ENCODE measurements around the gene TMEM233.

Gene TMEM233

DNA sequence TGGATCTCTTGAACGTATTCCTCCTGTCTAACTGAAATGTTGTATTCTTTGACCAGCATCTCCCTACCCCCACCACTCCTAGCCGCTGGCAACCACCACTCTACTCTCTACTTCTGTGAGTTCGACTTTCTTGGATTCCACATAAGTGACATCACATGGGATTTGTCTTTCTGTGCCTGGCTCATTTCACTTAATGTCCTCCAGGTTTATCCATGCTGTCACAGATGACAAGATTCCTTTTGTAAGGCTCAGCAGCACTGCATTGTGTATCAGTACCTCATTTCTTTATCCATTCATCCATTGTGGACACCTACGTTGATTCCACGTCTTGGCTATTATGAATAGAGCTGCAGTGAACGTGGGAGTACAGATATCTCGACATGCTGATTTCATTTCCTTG, 84.9 kb downstream of the TMEM233 start:
- no peak for ATAC-seq
- Mint-ChIP-seq H3K4me3 (no peak overlapping the region), H3K4me1 (peaks cover 20% of the 10 kb centered on the region), H3K36me3 (peaks cover 90% of the 10 kb centered on the region), H3K27ac (no peak overlapping the region), H3K9me3 (no peaks in the 10 kb centered on the region)
- DNase-seq (ENCODE audit: low spot score in 2 of 2): no peak

DNA sequence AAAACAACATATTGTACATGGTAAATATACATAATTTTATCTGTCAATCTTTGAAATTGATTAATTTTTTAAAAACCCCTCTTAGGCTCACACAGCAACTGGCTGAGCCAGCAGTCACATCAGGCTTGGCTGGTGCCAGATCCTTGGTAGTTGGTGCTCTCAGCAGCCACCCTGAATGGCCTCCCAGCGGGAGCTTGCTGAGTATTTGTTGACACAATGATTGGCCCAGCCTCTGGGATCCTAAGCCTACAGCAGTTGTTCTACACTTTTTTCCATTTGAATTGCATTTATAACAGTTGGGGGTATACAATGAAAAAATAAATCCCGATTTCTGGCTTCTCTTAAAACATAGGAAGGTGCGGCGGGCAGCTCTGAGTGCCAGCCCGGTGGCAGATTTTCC, 85.5 kb downstream of the TMEM233 start:
- peaks cover 84% of the 10 kb centered on the region for H3K36me3 Mint-ChIP-seq
- no peak overlapping the region for H3K4me3 Mint-ChIP-seq
- peaks cover 13% of the 10 kb centered on the region for H3K4me1 Mint-ChIP-seq
- DNase-seq (ENCODE audit: low spot score in 2 of 2) (no peak), ATAC-seq (no peak)
- peak overlapping the region; percentile 77 for H3K27ac Mint-ChIP-seq
- no peaks in the 10 kb centered on the region for H3K9me3 Mint-ChIP-seq

DNA sequence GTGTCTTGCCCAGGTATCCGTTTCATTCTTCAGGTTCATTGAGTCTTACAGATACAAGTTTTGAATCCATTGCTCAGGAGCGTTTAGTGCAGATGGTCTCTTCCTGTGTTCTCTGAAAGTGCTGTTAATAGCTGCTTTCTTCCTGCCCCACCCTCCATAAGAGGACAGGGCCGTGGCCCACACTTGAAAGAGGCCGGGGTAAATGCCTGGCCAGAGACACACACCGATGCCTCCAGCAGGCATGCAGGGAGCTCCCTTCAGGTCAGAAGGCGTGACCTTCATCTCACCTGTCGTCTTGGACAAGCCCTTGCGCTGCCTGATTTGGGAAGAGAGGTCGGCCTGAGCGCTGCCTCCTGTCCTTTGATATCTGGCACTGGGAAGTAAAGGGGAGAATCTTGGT, 85.9 kb downstream of the TMEM233 start:
- Mint-ChIP-seq H3K36me3 (peaks cover 79% of the 10 kb centered on the region), H3K27ac (peak overlapping the region; percentile 77), H3K4me1 (peaks cover 9% of the 10 kb centered on the region), H3K9me3 (no peaks in the 10 kb centered on the region), H3K4me3 (no peak overlapping the region)
- DNase-seq (ENCODE audit: low spot score in 2 of 2): no peak
- ATAC-seq: no peak

DNA sequence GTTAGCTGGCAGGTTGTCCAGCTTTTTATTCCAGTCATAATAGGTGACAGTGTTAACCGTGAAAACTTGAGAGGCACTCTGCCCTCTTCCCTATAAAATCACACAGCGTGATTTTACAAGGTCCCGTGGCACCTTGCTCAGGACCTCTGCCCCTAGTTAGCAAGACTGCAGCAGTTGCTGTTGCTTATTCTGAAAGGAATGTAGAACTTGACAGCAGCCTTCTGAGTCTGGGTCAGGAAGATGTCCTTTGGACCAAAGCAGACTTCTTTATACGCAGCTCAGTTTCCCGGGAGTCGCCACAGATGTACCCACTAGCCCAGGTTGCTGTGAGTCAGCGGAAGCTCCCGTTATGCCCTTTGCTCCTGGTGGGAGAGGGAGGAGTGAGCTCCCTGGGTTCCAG, 87.5 kb downstream of the TMEM233 start:
- Mint-ChIP-seq H3K4me1 (peaks cover 9% of the 10 kb centered on the region), H3K9me3 (no peaks in the 10 kb centered on the region), H3K4me3 (no peak overlapping the region), H3K27ac (peak overlapping the region; percentile 86), H3K36me3 (peaks cover 63% of the 10 kb centered on the region)
- ATAC-seq (no peak), DNase-seq (ENCODE audit: low spot score in 2 of 2) (no peak)

DNA sequence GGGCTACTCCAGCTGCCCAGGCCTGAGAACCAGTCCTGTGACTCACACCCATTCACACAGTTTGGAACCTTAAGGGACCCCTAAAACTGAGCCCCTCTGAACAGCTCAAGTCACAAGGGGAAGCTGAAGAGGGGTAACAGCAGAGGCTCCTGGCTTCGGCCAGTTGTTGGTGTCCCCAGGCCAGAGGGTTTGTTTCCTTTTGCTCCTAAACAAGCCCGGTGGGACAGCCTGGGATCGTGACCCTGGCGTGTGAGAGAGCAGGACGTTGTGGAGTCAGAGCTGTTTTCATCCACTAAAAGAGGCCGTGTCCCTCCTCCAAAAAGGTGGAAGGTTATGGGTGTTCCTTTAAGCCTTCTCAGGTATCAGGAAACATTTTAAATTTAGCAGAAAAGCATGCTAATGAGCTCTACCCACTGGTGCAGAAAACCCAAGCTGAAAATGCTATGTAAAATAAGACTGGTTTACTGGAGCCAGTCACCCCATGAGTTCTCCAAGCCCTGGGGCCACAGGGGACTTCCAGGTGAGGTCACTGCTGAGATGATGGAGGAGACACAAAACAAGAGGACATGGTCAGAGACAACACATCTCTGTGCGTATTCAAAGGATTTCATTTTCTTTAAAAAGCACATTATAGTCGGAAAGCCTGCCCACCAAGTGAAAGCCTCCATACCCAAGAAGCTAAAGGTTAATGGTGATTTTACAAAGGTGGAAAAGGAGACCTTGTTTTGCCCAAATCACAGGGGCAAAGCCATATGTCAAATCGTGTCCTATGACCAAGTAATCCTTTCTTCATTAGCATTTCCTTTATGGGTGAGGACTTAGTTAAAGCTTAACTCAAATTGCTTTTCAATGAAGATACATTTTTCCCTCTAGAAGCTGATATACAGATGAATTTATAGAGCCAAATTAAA, 88.4 kb downstream of the TMEM233 start:
- DNase-seq (ENCODE audit: low spot score in 2 of 2): no peak
- Mint-ChIP-seq H3K4me3 (no peak overlapping the region), H3K4me1 (peaks cover 9% of the 10 kb centered on the region), H3K27ac (peak overlapping the region; percentile 86), H3K9me3 (no peaks in the 10 kb centered on the region), H3K36me3 (peaks cover 55% of the 10 kb centered on the region)
- peak; percentile 71 for ATAC-seq

DNA sequence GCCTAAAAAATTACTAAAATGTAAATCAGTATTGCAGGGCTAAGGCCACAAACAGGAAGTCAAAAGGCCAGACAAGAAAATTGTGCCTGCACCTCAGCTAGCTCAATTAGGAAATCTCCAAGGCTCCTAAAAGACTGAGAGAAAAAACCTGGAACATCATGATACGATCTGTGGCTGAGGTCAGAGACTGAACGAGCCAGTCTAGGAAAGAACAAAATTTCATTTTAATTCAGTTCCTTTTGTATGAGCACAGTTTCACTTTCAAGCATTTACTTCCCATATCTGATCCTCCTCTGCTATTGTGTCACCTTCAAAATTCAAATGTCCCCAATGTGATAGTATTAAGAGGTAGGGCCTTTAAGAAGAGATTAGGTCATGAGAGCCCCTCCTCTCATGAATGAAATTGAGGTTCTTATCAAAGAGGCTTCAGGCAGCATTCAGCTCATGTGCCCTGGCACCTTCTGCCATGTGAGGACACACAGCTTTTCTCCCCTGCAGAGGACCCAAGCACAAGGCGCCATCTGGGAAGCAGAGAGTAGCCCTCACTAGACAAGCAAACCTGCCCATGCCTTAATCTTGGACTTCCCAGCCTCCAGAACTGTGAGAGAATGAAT, 89.2 kb downstream of the TMEM233 start:
- Mint-ChIP-seq H3K9me3 (no peaks in the 10 kb centered on the region), H3K4me3 (no peak overlapping the region), H3K27ac (peak overlapping the region; percentile 86), H3K36me3 (peaks cover 47% of the 10 kb centered on the region), H3K4me1 (peaks cover 9% of the 10 kb centered on the region)
- no peak for DNase-seq (ENCODE audit: low spot score in 2 of 2)
- ATAC-seq: no peak

DNA sequence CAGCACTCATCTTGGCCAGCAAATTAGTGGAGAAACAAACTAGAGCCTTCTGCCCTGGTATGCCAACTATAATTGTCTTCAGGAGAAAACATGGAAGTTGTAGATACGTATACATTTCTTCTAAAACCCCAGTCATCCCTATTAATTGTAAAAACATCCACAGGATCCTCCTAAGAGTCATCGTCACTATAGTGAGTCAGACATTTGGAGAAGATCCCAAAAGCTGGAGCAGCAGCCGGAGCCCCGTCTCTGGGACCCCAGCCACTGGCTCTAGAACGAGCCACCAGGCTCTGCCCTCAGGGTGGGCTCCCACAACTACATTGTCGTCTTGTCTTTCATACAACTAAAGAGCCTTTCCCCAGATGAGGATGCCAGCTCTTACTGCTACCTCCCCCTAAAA, 89.8 kb downstream of the TMEM233 start:
- peak overlapping the region; percentile 86 for H3K27ac Mint-ChIP-seq
- no peak overlapping the region for H3K4me3 Mint-ChIP-seq
- peaks cover 9% of the 10 kb centered on the region for H3K4me1 Mint-ChIP-seq
- no peak for DNase-seq (ENCODE audit: low spot score in 2 of 2)
- H3K36me3 Mint-ChIP-seq: peaks cover 40% of the 10 kb centered on the region
- ATAC-seq: peak; percentile 22
- H3K9me3 Mint-ChIP-seq: no peaks in the 10 kb centered on the region

DNA sequence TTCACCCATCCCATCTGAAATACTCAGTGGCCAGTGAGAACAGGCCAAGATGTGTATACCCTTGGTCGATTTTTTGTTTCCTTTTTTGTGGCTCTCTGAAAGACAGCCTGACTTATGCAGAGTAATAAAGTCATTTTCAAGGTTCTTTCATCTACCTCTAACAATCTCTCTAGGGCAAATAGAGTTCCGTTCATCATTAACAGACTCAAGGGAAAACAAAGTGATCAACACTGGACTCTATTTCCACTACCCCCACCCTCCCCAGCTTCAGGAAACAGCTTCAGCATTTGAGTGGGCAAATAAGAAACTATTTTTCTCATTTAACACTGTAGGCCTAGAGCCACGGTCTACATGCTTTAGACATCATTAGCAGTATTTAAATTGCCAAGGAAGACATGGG, 90.2 kb downstream of the TMEM233 start:
- Mint-ChIP-seq H3K27ac (peak overlapping the region; percentile 86), H3K36me3 (peaks cover 36% of the 10 kb centered on the region), H3K4me1 (peaks cover 9% of the 10 kb centered on the region), H3K4me3 (no peak overlapping the region), H3K9me3 (no peaks in the 10 kb centered on the region)
- ATAC-seq: no peak
- no peak for DNase-seq (ENCODE audit: low spot score in 2 of 2)

DNA sequence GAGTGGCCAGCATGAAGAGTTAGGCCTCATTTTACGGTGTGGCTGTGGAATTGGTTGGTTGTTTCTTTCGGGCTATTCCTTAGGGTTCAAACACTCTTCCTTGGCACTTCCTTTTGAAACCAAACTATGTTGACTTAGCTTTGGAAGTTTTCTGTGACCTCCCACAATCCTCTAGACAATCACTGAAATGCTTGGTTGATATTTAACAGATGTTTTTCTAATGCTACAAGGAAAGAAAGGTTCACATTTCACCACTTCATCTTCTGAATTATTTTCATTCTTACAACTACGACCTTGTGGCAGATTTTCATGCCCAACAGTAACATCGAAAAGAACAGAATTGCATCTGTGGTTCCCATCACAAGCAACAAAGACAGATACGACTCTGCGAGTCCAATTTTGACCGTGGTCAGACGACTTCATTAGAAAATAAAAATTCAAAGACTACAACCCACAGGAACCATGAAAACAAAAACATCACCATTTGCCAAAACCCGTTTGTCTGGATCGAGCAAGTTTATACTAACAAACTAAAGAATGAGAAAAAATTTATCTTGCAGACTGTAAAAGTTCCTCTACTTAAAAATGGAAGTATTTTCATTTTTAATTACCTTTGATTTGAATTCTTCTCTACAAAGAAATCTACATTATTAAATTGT, 91.3 kb downstream of the TMEM233 start:
- Mint-ChIP-seq H3K4me1 (peaks cover 9% of the 10 kb centered on the region), H3K36me3 (peaks cover 26% of the 10 kb centered on the region), H3K27ac (no peak overlapping the region), H3K9me3 (no peaks in the 10 kb centered on the region), H3K4me3 (no peak overlapping the region)
- no peak for ATAC-seq
- no peak for DNase-seq (ENCODE audit: low spot score in 2 of 2)

DNA sequence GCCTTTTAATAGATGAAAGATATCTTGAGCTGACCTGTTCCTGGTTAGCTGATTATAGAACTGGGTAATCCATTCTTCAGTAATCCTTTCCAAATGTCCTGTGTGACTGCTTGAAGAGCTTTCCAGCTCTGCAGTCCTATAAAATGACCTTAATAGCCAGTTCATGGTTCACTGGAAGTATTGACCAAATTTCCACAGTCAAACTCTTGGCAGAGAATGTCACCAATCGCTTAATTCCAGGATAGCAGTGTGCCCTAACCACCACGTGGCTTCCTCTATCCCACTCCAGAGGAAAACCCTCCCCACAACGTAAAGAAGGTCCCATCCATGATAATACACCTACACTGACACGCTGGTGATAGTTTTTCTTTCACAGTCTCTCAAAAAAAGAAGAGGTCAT, 91.8 kb downstream of the TMEM233 start:
- peaks cover 21% of the 10 kb centered on the region for H3K36me3 Mint-ChIP-seq
- no peak overlapping the region for H3K4me3 Mint-ChIP-seq
- no peaks in the 10 kb centered on the region for H3K9me3 Mint-ChIP-seq
- no peak for DNase-seq (ENCODE audit: low spot score in 2 of 2)
- H3K27ac Mint-ChIP-seq: no peak overlapping the region
- no peak for ATAC-seq
- H3K4me1 Mint-ChIP-seq: peaks cover 9% of the 10 kb centered on the region

DNA sequence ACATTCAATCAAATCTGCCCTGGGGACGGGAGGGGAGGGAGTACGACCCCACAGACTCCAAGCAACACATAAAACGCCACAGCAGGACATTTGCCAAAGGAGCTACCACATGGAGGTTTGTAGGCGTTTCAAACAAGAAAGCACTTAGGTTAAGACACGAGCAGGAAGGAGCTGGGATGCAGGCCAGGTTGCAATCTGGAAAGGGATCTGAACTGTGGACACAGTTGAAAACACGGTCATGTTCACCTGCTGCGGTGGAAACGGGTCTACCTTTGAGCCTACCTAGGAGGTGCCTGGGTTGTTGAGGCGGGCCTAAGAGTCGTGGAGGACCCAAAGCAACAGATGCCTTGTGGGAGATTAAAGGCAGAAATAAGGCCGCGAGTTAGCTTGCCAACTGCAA, 92.8 kb downstream of the TMEM233 start:
- DNase-seq (ENCODE audit: low spot score in 2 of 2) (no peak), ATAC-seq (no peak)
- Mint-ChIP-seq H3K4me1 (peaks cover 9% of the 10 kb centered on the region), H3K27ac (peak overlapping the region; percentile 55), H3K4me3 (no peak overlapping the region), H3K9me3 (no peaks in the 10 kb centered on the region), H3K36me3 (peaks cover 11% of the 10 kb centered on the region)

DNA sequence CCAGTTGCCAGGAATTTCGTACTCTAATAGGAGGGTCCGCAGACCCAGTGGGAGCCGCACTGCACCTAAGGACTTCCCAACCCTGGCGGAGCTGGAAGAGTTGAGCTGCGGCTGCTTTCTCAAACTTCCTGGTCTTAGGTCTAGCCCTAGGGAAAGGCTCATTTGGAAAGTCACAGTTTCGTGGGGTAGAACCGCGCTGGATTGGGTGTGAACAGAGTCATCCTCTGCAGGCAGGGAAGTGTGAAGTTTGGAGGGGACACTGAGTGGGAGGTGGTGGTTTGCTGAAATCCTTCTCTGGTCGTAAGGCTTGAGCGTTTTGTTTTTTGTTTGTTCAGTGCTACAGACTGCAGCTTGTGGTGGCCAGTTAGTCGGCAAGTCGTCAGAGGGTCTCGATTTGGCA, 93.2 kb downstream of the TMEM233 start:
- ATAC-seq: no peak
- no peaks in the 10 kb centered on the region for H3K9me3 Mint-ChIP-seq
- peaks cover 7% of the 10 kb centered on the region for H3K36me3 Mint-ChIP-seq
- no peak overlapping the region for H3K4me3 Mint-ChIP-seq
- peaks cover 6% of the 10 kb centered on the region for H3K4me1 Mint-ChIP-seq
- DNase-seq (ENCODE audit: low spot score in 2 of 2): no peak
- H3K27ac Mint-ChIP-seq: peak overlapping the region; percentile 55

DNA sequence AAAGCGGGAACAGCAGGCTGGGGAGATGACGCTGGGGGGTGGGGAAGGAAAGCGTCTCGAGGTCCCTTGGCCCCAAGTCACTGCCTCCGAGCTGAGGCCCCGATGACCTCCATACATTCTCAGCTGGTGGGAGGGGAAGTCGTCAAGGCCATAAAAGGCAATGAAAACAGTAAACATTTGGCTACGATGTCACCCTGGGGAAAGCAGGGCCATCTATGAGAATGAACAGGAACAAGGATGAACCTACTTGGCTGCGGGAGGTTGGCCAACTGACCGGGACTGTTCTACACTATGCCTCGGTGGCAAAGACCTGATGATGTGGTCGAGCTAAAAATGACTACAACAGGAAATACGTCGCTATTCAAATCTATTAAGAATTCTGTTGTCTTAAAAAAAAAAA, 93.8 kb downstream of the TMEM233 start:
- peaks cover under 1% of the 10 kb centered on the region for H3K36me3 Mint-ChIP-seq
- no peak for DNase-seq (ENCODE audit: low spot score in 2 of 2)
- ATAC-seq: no peak
- H3K4me3 Mint-ChIP-seq: no peak overlapping the region
- H3K27ac Mint-ChIP-seq: no peak overlapping the region
- no peaks in the 10 kb centered on the region for H3K9me3 Mint-ChIP-seq
- no peaks in the 10 kb centered on the region for H3K4me1 Mint-ChIP-seq

DNA sequence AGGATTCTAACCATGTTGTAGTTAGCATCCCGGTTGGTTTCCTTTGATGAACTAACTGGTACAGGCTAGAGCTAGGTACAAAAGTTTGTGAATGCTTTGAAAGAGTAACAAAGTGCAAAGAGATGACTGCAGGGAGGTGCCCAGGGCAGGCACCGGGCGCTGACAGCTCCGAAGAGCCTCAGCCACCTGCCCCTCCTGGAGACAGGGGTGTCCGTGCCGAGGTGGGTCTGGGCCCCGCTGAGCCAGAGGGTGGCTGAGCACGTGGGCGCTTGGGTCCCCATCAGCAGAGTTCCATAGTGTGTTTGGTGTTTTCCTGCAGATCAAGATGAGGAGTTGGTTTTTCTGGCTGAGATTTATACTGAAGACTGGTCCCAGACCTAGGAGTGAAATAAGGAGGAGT, 94.3 kb downstream of the TMEM233 start:
- Mint-ChIP-seq H3K4me1 (no peaks in the 10 kb centered on the region), H3K36me3 (no peaks in the 10 kb centered on the region), H3K4me3 (no peak overlapping the region), H3K9me3 (no peaks in the 10 kb centered on the region), H3K27ac (no peak overlapping the region)
- no peak for DNase-seq (ENCODE audit: low spot score in 2 of 2)
- no peak for ATAC-seq

DNA sequence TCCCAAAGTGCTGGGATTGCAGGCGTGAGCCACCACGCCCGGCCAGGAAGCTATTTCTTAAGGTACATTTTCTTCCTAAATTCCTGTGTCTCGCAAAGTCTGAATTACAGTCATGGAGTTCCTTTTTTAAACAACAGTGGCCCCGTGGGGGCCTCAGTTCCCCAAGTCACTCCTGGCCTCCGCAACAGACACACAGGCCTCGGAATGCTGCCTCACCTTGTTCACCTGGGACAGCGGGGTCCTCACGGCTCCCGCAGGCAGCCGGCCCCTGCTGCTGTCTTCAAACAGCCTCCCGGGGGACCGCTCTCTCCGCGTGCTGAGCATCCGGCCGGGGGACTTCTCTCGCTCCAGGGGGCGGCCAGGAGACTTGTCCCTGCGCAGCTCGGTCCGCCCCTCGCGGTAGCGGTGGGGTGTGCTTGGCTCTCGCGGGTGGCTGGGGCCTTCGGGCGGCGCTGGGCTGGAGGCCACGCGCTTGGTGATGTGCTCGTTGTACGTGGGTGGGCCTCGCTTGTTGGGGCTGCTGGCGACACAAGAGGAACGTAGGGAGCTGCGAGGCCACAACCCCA, 96.4 kb downstream of the TMEM233 start:
- Mint-ChIP-seq H3K4me3 (no peak overlapping the region), H3K27ac (no peak overlapping the region), H3K36me3 (no peaks in the 10 kb centered on the region), H3K4me1 (no peaks in the 10 kb centered on the region), H3K9me3 (no peaks in the 10 kb centered on the region)
- DNase-seq (ENCODE audit: low spot score in 2 of 2) (no peak), ATAC-seq (no peak)
